MCF 10A (cell line): ENCODE results near the gene PAPSS2. TPM values are rescaled to one million over a fixed set of nuclear protein-coding genes. Genes with fewer than 3 reads are reported as not detected.
"Not testable (repeated sequence)": the region's sequence is repeated elsewhere in the genome, so short reads cannot be mapped to it uniquely, and the experiment has no call there.

Experiments used
- BruUV-seq: library from RNA; stranded (reverse); fragments of 400-500 nt; replicated peaks from 2 replicates; lab custom pipeline; 2021; lab: Mats Ljungman, UMichigan
- CTCF ChIA-PET: fragments of 300-600 bp; sonication (Branson Sonifier 250); formaldehyde crosslinking; extraction: SDS; loops from one replicate; lab custom pipeline; 2021; ENCODE audit warnings: antibody characterized with exemption, inconsistent platforms; lab: Yijun Ruan, JAX
- POLR2A ChIA-PET: fragments of 300-600, 350-650 bp; sonication (Branson Sonifier 250); formaldehyde crosslinking; extraction: SDS; loops from one replicate; lab custom pipeline; 2020; ENCODE audit warnings: antibody characterized with exemption, inconsistent platforms; lab: Yijun Ruan, JAX
- DNase-seq: peaks from one replicate; pipeline ENCODE4 v3.0.0-alpha.2; 2018; ENCODE audit not compliant: unreplicated experiment
- H3K27ac Mint-ChIP-seq: one replicate; pipeline ENCODE4 v1.8.0; 2022; ENCODE audit warnings: mild to moderate bottlenecking, low read depth, mixed read lengths; ENCODE audit not compliant: unreplicated experiment
- H3K27me3 Mint-ChIP-seq: one replicate; pipeline ENCODE4 v1.8.0; 2022; ENCODE audit warnings: mixed read lengths; ENCODE audit not compliant: insufficient read depth, unreplicated experiment
- H3K36me3 Mint-ChIP-seq: one replicate; pipeline ENCODE4 v1.8.0; 2022; ENCODE audit warnings: mild to moderate bottlenecking, moderate library complexity, mixed read lengths; ENCODE audit not compliant: insufficient read depth, unreplicated experiment
- H3K4me1 Mint-ChIP-seq: one replicate; pipeline ENCODE4 v1.8.0; 2022; ENCODE audit warnings: mixed read lengths; ENCODE audit not compliant: insufficient read depth, unreplicated experiment
- H3K4me3 Mint-ChIP-seq: one replicate; pipeline ENCODE4 v1.8.0; 2022; ENCODE audit warnings: mild to moderate bottlenecking, moderate library complexity, mixed read lengths; ENCODE audit not compliant: unreplicated experiment
- H3K9me3 Mint-ChIP-seq: one replicate; pipeline ENCODE4 v1.8.0; 2022; ENCODE audit warnings: mixed read lengths; ENCODE audit not compliant: unreplicated experiment
- intact Hi-C: fragments of 100-400 bp; cut with micrococcal nuclease; formaldehyde crosslinking; loops from 2 replicates; pipeline ENCODE4 v1.14.1; 2022
- total RNA-seq: library from RNA; stranded (reverse); gene quantifications from 2 replicates; pipeline ENCODE4 v1.2.3, GENCODE V29; 2022
- TF ChIP-seq, protein P1 (sequence below): fragments of 200-600 bp; IDR thresholded peaks from one replicate; pipeline ENCODE4 v1.8.0; 2022; ENCODE audit warnings: antibody characterized with exemption, mild to moderate bottlenecking; ENCODE audit not compliant: unreplicated experiment

The PAPSS2 gene
- total RNA-seq, 1 experiment from 2014 or later = 1.0 TPM

GRCh38 chr10:87615856-87616255, 43.8 kb upstream of the PAPSS2 start:
- no peak for DNase-seq
- intact Hi-C loops = no loop called here
- H3K27me3 Mint-ChIP-seq = no peaks in the 10 kb centered on the region
- H3K4me1 Mint-ChIP-seq = peaks cover 9% of the 10 kb centered on the region
- ChIA-PET CTCF (no interaction called here), POLR2A (no interaction called here)
- TF ChIP-seq, protein P1, sequence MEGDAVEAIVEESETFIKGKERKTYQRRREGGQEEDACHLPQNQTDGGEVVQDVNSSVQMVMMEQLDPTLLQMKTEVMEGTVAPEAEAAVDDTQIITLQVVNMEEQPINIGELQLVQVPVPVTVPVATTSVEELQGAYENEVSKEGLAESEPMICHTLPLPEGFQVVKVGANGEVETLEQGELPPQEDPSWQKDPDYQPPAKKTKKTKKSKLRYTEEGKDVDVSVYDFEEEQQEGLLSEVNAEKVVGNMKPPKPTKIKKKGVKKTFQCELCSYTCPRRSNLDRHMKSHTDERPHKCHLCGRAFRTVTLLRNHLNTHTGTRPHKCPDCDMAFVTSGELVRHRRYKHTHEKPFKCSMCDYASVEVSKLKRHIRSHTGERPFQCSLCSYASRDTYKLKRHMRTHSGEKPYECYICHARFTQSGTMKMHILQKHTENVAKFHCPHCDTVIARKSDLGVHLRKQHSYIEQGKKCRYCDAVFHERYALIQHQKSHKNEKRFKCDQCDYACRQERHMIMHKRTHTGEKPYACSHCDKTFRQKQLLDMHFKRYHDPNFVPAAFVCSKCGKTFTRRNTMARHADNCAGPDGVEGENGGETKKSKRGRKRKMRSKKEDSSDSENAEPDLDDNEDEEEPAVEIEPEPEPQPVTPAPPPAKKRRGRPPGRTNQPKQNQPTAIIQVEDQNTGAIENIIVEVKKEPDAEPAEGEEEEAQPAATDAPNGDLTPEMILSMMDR = no peak
- H3K27ac Mint-ChIP-seq = no peak overlapping the region
- BruUV-seq = no TSS peak
- peaks cover 2% of the 10 kb centered on the region for H3K9me3 Mint-ChIP-seq
- H3K4me3 Mint-ChIP-seq = no peak overlapping the region
- no peaks in the 10 kb centered on the region for H3K36me3 Mint-ChIP-seq

DNA sequence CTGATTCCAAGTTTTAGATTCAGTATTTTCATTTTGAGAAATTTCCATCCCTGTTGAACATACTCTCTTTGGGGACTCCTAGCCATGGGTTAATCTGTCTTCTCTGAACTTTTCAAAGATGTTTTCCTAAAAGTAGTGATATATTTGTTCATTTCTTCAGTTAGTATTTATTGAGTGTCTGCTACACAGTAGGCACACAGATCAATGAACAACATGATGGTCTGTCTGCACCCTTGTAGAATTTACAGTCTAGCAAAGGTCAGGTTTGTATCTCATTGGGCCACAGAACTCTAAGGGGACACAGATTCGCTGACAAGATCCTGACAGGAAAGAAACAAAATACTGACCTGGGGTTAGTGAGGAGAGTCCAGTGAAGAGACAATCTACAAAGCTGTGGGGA, 42.2 kb upstream of the PAPSS2 start:
- Mint-ChIP-seq H3K27me3 (no peaks in the 10 kb centered on the region), H3K4me1 (peaks cover 9% of the 10 kb centered on the region), H3K36me3 (no peaks in the 10 kb centered on the region), H3K9me3 (no peaks in the 10 kb centered on the region), H3K27ac (no peak overlapping the region), H3K4me3 (no peak overlapping the region)
- BruUV-seq = no TSS peak
- no peak for DNase-seq
- ChIA-PET POLR2A (interaction anchor here (0.8 kb wide), 1 partner anchor 14 kb away, joined by 4 read pairs; no protein-coding TSS in a partner anchor), CTCF (interaction anchor here (0.6 kb wide), 1 partner anchor 119 kb away, joined by 4 read pairs; no protein-coding TSS in a partner anchor)
- TF ChIP-seq, protein P1 = no peak
- intact Hi-C loops = no loop called here

DNA sequence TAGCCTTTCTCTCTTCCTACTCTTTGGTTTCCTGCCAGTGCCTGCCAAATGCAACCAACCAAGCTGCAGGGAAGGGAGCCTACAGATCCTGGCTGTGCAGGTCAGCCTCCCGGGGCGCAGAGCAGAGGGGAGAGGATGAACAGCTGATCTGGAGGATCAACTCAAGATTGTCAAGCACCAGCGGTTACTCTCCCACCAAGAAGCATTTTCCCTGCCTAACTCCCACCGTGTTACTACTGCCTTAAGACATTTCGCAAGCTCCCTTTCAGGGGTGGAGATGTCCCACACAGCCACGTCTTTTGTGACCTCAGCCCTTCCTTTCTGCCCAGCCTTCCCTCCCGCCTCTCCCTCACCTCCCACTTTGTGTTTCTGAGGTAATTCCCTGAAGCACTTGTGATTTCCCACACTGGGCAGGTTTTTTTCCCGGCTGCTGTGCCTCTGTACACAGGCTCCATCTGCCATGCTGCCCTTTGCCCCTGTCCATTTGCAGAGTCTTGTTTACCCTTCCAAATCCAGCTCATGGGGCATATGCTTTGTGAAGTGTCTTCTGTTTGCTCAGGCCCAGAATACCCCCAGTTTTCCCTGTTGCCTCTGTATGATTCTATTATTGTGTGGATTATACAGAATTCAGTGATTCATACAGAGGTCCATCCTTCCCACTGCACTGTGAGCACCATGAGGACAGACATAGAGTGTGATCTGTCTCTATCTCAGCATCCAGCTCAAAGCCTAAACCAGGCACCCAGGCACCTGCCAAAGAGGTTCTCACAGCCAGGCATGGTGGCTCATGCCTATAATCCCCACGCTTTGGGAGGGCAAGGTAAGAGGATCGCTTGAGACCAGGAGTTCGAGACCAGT, 40.9 kb upstream of the PAPSS2 start:
- Mint-ChIP-seq H3K27me3 (no peaks in the 10 kb centered on the region), H3K9me3 (no peaks in the 10 kb centered on the region), H3K27ac (no peak overlapping the region), H3K4me1 (peaks cover 9% of the 10 kb centered on the region), H3K4me3 (no peak overlapping the region), H3K36me3 (no peaks in the 10 kb centered on the region)
- ChIA-PET CTCF (interaction anchor here (0.5 kb wide), 1 partner anchor 110 kb away, joined by 3 read pairs; no protein-coding TSS in a partner anchor), POLR2A (no interaction called here)
- TF ChIP-seq, protein P1 = no peak
- DNase-seq = peak; percentile 35
- BruUV-seq = no TSS peak
- intact Hi-C loops = no loop called here

DNA sequence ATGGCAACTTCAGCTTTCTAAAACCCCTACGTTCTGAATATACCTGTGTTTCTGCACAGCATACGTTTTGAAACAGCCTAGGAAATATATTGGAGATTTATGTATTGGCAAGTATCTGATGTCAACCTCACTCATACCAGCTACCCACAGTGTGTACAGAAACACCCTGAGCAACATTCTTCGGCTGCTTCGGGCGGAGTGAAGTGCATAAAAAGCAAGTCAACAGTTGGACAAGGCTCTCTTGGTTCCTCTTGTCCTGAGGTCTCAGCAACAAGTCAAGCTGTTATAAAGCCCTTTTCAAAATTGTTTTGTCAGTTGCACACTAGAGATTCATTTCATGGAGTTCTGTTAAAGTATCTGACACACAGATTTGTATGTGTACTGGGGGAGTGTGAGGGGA, 40.0 kb upstream of the PAPSS2 start:
- no peaks in the 10 kb centered on the region for H3K9me3 Mint-ChIP-seq
- BruUV-seq = no TSS peak
- no peak for DNase-seq
- no peak overlapping the region for H3K4me3 Mint-ChIP-seq
- ChIA-PET POLR2A (interaction anchor here (0.7 kb wide), 1 partner anchor 83 kb away, joined by 3 read pairs; no protein-coding TSS in a partner anchor), CTCF (interaction anchor here (0.7 to 1.5 kb wide), 2 partner anchors 10 to 39 kb away, joined by 3 to 4 read pairs; no protein-coding TSS in a partner anchor)
- H3K27ac Mint-ChIP-seq = no peak overlapping the region
- intact Hi-C loops = no loop called here
- H3K36me3 Mint-ChIP-seq = no peaks in the 10 kb centered on the region
- H3K27me3 Mint-ChIP-seq = no peaks in the 10 kb centered on the region
- H3K4me1 Mint-ChIP-seq = peaks cover 9% of the 10 kb centered on the region
- TF ChIP-seq, protein P1 = no peak

GRCh38 chr10:87621440-87621839, 38.2 kb upstream of the PAPSS2 start:
- H3K27me3 Mint-ChIP-seq, DNase-seq, H3K36me3 Mint-ChIP-seq, POLR2A ChIA-PET, H3K9me3 Mint-ChIP-seq, CTCF ChIA-PET, BruUV-seq, H3K4me1 Mint-ChIP-seq, intact Hi-C loops, H3K4me3 Mint-ChIP-seq, H3K27ac Mint-ChIP-seq: not testable (repeated sequence)
